Stimulated activated CD4-positive, alpha-beta T cell treated with anti-CD3 and anti-CD28 coated beads, Interleukin-12 subunit alpha, Interleukin-12 subunit beta, amount 100 ng/mL, for 48 hours (primary cell): ENCODE measurements around the gene SMIM30.
"Not testable (repeated sequence)": the region's sequence is repeated elsewhere in the genome, so short reads cannot be mapped to it uniquely, and the experiment has no call there.

Experiments used
- DNase-seq, 3 donors: peaks; one replicate each; pipeline ENCODE4 v3.0.0-alpha.2; 2020; ENCODE audit warnings: low read depth in 2 of 3, low spot score in 1 of 3

Gene SMIM30, protein sequence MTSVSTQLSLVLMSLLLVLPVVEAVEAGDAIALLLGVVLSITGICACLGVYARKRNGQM

DNA sequence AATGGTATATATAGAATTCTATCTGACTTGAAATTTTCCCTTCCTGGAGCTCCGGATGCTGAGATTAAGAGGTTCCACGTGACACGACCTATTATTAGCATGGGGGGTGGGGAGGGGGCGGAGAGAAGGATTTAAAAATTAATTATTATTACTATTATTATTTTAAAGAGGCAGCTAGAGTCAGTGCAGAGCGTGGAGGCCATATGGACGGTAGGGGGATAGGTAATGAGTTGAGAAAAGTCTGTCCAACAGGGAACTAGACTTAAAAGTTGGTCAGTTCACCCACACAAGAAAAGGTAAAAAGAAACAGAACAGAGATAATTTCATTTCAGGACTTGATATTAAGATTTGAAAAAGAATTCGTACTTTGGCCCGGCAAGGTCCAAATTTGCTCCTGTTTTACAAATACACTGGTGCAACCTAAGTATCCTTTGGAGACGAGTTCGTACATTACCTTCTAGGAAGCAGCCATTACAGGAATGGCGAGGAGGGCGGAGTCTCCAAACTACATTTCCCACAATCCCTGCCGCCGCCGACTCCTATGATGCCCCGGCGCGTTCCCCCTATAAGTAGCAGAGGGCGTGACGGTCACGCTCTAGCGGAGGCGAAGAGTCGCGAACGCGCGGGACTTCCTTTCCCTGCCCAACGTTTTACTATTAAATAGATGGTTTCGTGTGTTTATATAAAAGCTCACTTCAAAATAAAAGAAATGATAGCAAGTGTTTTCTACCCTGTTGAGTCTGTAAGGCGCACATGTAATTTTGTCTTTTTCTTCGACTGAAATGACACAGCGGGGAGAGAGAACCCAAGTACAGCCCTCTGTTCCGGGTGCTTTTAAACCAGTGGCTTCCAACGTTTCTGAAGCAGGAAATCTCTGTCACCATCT is at the start of gene SMIM30:
TSS of gene SMIM30 (minus strand) at position 481 of the 886 bp plus-strand sequence. CDS start 976 bp downstream, outside the sequence.
- DNase-seq, result peak; percentile 75 to 83 (median 75)

DNA sequence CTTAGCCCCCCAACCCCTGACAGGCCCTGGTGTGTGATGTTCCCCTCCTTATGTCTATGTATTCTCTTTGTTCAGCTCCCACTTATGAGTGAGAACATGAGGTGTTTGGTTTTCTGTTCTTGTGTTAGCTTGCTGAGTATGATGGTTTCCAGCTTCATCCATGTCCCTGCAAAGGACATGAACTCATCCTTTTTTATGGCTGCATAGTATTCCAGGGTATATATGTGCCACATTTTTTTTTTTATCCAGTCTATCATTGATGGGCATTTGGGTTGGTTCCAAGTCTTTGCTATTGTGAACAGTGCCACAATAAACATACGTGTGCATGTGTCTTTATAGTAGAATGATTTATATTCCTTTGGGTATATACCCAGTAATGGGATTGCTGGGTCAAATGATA is 47.8 kb upstream of the SMIM30 start:
- not testable (repeated sequence) for DNase-seq

DNA sequence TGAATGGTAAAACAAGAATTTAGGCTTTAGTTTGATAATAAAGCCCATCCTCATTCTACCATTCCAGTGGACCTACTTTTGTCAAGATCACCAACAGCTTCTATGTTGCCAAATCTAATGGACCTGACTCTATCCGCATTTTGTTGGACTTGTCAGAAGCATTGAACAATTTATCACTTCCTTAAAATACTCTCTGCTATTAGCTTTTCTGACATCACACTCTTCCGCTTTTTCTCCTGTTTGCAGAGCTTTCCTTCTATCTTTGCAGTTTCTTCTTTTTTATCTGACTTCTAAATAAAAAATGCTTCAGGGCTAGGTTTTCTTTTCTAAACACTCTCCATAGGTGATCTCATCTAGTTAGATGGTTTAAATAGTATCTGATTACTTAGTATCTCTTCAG is 42.7 kb upstream of the SMIM30 start:
- no peak for DNase-seq

DNA sequence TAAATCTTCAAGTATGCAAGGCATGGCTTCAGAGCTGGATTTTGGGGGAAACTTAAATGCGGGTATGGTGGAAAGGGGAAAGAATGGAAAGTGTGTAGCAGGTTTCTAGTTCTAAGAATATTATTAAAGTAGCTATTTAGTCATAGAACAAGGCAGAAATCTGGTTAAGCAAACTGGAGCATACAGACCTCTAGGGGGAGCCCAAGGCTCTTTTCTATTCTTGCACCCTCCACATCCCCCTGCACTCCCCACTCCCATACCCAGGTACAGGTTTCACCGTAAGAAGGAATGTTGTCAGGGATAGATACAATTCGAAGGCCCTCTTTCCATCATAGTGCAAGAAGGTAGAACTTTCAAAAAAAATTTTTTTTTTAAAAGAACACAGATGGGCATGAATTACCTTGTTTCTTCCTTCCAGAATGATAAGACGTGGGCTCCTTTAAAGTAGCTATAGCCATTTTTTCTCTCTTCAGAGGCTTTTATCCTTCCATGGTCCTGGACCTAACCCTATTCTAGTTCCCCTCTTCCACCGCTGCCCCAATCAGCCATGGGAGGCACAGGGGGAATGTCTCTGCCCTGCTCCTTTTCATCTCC is 41.5 kb upstream of the SMIM30 start:
- no peak for DNase-seq

DNA sequence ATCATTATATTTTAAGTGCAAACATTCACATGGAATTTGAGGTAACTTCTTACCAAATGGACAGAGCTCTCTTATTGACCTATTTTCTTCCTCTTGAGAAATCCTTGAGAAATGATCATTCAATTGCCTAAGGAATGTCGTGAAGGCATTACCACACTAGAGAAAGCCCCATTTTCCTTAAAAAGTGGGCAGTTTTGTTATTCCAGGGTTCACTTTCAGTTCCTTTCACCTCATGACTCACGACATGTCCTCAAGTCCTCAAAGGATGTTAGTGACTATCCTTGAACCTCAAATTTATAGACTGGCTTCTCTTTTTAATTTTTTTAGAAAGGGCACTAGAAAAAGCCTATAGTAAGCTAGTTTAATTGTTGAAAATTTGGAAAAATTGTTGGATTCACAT is 40.4 kb upstream of the SMIM30 start:
- DNase-seq, result no peak

DNA sequence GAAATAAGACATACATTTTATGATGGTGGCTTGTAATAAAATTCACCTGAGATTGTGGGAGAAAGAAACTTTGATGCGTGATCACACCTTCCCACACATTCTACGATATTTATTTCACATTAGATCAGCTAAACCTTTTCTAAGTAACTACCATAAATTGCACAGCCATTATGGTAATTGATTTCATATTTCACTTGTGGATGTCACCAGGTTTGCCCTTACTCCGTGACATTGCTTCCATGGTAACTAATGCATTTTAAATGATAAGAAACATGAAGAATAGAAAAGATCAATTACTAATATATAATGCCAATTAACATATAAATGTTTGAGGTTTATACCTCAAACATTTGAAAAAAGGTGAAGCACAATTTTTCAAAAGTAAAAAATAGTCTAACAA is 35.8 kb upstream of the SMIM30 start:
- no peak for DNase-seq

DNA sequence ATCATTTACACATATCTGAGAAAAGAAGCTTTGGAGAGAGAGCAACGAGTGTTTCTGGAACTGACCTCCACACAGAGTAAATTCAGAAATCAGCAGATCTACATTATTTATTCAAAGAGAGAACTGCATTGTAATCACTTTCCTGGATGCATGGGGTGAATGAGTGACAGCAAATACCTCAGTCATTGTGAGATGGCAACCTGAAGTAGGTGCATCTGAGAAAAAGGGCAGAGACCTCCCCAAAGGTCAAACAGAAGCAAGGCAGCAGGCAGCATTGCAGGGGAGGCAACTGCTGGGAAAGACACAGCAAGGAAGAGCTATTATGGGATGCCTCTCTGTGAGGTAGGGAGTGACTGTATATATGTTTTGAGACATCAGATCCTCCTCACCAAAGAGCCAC is 26.5 kb upstream of the SMIM30 start:
- DNase-seq, result no peak

DNA sequence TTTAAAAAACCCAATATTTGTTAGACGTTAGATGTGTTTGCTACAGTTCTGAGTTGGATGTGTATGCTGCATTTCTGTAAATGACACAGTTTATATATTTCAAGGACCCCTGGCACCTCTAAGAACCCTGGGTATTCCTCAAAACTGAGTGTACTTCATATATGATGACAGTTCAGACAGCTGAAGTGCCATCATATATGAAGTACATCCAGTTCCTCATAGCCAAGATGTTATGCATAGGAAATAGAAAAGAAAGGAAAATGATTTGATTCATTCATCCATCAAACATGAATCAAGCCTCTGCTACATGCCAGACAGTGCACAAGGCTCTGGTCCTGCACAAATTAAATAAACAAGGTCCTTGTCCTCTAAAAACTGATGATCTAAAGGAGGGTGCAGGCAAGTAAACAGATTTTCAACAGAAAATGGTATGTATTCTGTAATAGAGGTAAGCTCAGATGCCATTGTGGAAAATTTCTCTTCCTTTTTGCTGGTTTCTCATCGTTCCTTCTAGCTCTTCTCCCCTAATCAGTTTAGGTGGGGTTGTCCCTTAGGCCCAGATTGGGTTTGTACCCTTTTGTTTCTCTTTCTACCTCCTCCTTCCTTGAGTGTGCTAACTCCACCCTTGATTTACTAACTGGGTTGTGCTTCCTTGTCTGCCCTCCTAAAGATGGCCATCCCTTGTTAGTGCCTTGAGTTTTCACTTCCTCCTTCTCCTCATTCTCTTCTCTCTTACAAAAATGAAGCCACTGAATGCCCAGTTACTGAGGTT is 25.3 kb upstream of the SMIM30 start:
- no peak for DNase-seq

DNA sequence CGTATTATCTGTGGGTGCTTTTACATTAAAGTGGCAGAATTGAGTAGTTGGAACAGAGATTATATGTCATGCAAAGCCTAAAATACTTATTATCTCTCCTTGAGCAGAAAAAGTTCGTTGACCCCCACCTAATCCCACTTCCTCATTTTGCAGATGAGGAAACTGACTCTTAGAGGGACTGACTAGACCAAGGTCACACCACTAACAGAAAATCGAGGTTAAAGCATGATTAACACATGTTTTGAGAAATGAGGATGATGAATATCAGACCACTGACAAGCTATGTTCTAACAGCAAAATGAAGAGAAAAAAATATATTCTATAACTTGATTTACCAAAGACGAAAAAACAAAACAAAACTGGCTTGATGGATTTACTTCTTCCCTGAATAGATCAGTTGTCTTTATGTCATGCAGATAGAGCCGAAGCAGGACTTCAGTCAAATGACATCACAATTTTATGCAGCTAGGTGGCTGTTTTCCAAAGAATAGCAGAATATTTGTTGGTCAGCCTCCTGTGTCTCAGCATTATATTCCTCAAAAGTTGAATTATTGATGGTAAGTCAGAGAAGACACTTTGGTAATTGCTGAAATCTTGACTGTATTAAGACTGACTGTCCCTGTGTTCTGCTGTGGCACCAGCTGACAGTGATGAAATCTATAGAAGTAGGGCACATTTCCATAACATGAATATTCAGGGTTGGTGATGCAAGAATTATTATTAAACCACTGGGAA is 24.2 kb upstream of the SMIM30 start:
- no peak for DNase-seq

DNA sequence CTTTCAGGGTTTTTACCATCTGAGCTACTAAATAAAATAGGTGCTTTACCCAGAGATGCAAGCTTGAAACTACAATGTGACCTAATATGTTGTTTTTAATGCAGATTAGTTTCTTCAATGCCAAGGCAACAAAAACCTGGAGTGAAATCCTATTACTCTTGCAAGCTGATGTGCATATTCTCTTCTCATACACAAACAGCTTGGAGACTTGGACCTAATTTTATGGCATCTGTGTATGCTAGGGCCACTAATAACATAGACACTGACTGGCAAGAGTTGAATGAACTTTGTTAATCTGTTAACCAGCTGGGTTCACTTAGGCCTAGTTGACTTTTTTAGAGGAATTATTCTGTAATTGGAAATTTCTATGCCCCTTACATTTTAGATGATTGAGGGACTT is 23.4 kb upstream of the SMIM30 start:
- DNase-seq, result no peak

DNA sequence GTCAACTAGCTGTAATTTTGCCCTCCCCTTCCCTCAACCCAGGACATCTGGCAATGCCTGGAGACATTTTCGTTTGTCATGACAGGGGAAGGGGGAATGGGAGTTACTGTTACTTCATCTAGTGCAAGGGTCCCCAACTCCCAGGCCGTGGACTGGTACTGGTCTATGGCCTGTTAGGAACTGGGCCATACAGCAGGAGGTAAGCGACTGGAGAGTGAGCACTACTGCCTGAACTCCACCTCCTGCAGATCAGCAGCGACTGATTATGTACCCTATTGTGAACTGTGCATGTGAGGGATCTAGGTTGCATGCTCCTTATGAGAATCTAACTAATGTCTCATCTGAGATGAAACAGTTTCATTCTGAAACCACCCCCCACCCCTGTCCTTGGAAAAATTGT is 22.6 kb upstream of the SMIM30 start:
- no peak for DNase-seq

DNA sequence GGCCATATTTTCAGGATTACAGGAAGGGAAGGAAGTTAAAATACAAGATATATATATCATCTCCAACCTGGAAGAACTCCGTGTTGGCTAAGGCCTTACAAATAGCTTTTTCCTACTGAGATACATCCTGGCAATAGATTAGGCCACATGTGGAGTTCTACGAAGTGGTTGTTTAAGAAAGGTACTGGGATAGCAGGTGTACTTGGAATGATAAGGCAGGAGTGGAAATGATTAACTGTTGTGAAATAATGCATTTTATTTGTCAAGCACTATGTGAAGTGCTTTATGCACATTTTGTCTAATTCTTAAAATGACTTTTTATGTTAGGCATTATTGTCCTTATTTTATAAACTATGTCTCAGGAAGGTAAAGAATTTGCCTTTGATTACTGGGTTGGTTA is 18.9 kb upstream of the SMIM30 start:
- DNase-seq, result no peak

DNA sequence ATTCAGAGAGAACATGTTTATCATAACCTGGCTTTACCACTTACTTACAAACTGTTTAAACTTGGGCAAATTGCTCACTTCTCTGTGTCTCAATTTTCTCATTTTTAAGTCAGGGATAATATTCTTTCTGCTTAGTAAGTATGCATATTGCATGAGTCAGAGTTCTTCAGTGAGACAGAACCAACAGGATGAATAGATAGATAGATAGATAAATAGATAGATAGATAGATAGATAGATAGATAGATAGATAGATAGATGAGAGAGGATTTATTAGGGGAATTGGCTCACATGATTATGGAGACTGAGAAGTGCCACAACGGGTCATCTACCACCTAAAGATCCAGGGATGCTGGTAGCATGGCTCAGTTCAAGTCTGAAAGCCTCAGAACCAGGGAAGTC is 15.7 kb upstream of the SMIM30 start:
- no peak for DNase-seq

DNA sequence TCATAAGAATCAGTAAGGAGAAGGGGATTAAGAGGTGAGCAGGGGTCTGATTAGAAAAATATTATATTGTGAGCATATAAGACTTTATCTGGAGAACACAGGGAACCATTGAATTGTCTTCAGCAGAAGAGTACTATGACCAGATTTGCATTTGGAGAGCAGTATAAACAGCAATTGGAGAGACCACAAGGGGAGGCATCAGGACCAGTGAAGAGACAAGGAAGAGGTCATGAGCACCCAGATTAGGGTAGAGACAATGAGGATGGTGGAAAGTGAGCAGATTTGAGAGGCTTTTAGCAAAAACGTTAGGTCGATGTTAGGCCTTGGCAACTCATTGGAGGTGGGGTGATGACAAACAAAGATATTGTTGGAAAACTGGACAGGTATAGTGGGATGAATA is 13.0 kb upstream of the SMIM30 start:
- no peak for DNase-seq

DNA sequence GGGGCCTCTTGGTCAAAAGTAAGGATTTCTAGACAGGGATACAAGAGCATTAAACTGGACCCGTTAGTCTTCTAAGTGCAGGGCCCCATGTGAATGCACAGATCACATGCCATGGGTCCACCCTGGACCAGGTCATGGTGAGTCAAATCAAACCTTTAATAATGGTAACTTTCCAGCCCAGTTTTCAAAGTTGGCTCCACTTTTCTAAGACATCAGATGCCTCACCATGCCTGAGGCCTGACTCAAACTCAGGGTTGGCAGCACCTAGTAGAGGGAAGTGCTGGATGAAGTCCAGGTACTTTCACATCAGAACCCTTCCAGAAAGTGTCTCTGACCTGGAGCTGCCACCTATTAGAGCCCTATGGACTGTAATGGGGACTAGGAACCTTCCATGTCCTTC is 9.7 kb upstream of the SMIM30 start:
- no peak for DNase-seq

DNA sequence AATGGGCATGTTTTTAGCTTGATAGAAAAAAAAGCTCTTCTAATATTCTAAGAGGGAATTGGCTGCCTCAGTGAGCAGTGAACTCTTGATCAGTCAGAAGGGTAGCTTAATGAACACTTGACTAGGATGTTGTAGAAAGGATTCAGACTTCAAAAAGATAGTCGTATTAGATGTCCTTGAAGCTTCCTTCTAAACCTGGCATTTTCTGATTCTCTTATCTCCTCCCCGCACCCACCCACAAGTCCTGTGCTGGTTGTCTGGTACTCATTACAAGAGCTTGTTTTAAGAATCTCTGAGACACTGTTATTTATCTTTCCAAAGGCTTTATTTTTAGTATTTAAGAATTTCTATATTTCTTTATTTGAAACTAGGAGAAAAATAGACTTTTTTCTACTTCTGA is 7.4 kb upstream of the SMIM30 start:
- DNase-seq, result no peak

DNA sequence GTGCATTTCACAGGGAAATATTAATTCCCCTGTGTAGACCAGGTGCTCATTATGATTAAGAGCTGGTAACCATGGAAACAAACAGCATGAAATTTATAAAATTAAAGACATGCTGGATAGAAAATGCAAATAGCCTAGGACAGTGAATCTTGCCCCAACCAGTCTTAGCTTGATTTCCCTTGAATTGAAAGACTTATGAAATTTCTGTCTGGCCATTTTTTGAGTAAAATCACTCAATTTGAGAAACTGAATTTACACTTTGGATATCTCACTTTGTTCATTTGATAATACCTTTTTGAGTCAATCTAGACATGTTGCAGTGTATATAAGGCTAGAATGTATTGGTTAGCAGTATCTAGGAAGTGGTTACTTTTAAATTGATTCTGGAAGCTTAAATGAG is 4.4 kb upstream of the SMIM30 start:
- DNase-seq, result no peak

DNA sequence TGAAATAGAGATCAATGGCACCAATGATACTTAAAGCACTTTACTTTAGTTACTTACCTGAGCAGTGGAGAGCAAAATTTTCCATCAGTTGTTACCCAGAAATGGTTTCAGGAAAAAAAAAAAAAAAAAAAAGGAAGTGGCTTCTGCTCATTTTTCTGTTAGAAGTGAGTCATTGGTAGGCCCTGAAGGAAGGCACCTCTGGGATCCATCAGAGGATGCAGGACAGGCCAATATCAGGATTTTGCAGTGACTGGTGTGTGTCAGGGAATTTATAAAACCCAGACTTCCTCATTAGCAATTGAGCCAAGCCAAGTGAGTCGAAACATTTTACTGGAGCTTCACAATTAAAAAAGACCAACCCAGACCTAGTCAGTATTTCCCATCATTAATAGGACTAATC is 2.3 kb upstream of the SMIM30 start:
- no peak for DNase-seq

DNA sequence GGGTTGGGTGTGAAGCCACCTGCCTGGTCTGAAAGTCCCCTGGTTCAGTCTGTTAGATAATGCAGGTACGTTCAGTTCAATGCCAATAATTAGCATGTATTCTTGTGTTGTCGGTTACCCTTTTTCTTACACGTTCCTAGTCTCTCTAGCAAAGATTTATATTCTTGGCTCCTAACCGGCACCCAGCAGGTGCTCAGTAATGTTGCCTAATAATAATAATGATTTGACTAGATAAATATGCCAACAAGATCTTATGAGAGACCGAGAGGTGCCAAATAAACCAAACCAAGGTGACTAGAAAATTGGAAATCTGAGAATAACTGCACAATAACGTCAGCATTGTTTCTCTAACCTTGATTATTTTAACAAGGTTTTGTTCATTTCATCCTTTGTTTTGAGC is 1.1 kb upstream of the SMIM30 start:
- no peak for DNase-seq

DNA sequence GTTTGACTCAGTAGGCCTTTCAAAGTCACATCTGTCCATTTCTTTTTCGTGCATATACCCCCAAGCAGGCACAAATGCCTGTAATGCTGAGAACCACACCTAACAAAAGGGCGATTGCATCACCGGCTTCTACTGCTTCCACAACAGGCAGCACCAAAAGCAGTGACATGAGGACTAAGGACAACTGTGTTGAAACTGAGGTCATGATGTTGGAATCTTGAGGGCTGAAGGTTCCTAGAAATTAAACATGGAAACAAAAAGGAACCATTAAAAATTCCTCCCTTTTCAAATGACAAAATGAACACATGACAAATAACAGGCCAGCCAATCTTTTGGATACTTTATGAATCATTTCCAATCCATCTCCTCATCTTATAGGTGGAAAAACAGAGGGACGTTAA is 980 bp downstream of the SMIM30 start:
- not testable (repeated sequence) for DNase-seq

DNA sequence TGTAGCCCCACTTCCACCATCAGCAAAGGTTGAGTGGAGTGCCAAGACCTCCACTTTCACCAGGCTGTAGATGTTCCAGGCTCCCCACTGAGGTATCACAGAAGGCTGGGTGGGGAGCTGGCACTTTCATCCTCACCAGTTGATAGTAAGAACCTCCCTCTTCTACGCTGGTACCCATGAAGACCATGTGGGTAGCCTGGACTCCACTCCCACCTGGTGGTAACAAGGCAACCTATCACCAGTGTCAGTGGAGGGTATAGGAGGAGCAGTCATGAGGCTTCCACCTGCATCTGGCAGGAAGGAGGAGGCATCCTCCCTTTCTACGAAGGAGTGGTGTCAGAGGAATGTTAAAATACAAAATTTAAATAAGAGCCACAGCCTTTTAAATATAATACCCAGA is 4.4 kb downstream of the SMIM30 start:
- DNase-seq, result no peak
